NB4 (cell line): ENCODE data around the gene PITRM1.

ENCODE experiments used
- DNase-seq: peaks from one replicate; pipeline ENCODE4 v3.0.0; 2010; ENCODE audit warnings: low read depth
- H3K4me3 ChIP-seq: one replicate; pipeline ENCODE4 v1.5.1; 2011; ENCODE audit warnings: mild to moderate bottlenecking, low read depth, low read length, moderate library complexity
- CTCF ChIP-seq: IDR thresholded peaks from one replicate; pipeline ENCODE4 v1.5.1; 2012; ENCODE audit warnings: low read depth, low read length
- MAX ChIP-seq: IDR thresholded peaks from 2 replicates; pipeline ENCODE4 v1.6.1; 2011; ENCODE audit warnings: low read depth, low read length
- MYC ChIP-seq: IDR thresholded peaks from 2 replicates; pipeline ENCODE4 v1.6.1; 2011; ENCODE audit warnings: low read depth, low read length
- POLR2A ChIP-seq: IDR thresholded peaks from 2 replicates; pipeline ENCODE4 v1.6.1; 2011; ENCODE audit warnings: mild to moderate bottlenecking; ENCODE audit not compliant: insufficient read length; ENCODE audit errors: extremely low read depth

Gene PITRM1

GRCh38 chr10:3154666-3155065, 17.9 kb downstream of the PITRM1 start:
- TF ChIP-seq CTCF (no peak), MAX (no peak), POLR2A (no peak), MYC (no peak)
- DNase-seq, result no peak
- no peak overlapping the region for H3K4me3 ChIP-seq

- DNase-seq, result no peak
- TF ChIP-seq POLR2A (no peak), MAX (no peak), MYC (no peak), CTCF (no peak)
- no peak overlapping the region for H3K4me3 ChIP-seq
These were observed 20.0 kb downstream of the PITRM1 start for GRCh38 chr10:3152566-3152935.

- H3K4me3 ChIP-seq, result no peak overlapping the region
- DNase-seq, result no peak
- TF ChIP-seq MYC (no peak), MAX (no peak)
These were observed 20.6 kb downstream of the PITRM1 start for GRCh38 chr10:3151889-3152565.

GRCh38 chr10:3150961-3151360, 21.6 kb downstream of the PITRM1 start:
- no peak for DNase-seq
- H3K4me3 ChIP-seq, result no peak overlapping the region
- TF ChIP-seq POLR2A (no peak), MAX (no peak), CTCF (no peak), MYC (no peak)

GRCh38 chr10:3150366-3150765, 22.2 kb downstream of the PITRM1 start:
- TF ChIP-seq CTCF, result no peak
- TF ChIP-seq POLR2A, result no peak
- TF ChIP-seq MAX, result no peak
- no peak for TF ChIP-seq MYC
- DNase-seq, result no peak
- no peak overlapping the region for H3K4me3 ChIP-seq

- no peak overlapping the region for H3K4me3 ChIP-seq
- TF ChIP-seq POLR2A, result no peak
- no peak for TF ChIP-seq MYC
- TF ChIP-seq MAX, result no peak
- no peak for TF ChIP-seq CTCF
- DNase-seq, result no peak
These were observed 22.7 kb downstream of the PITRM1 start for GRCh38 chr10:3149918-3150317.
